DND-41 (cell line): ENCODE measurements around the gene LSM7.

Experiments used
- ATAC-seq: fragments of 200-7000 bp; cut with Tn5 transposase; 3 replicates; pipeline ENCODE4 v1.9.1; 2021; ENCODE audit warnings: low read depth; ENCODE audit not compliant: insufficient read depth
- DNase-seq: peaks from one replicate; pipeline ENCODE4 v3.0.0-alpha.2; 2020
- H2AFZ ChIP-seq: 2 replicates; pipeline ENCODE4 v1.6.0; 2012; ENCODE audit warnings: low read depth, low read length
- H3K27ac ChIP-seq: 2 replicates; pipeline ENCODE4 v1.5.1; 2012; ENCODE audit warnings: low read length, inconsistent platforms
- H3K27me3 ChIP-seq: fragments of 200-600 bp; sonication (generic); 2 replicates; pipeline ENCODE4 v1.6.0; 2012; ENCODE audit warnings: low read length, mild to moderate bottlenecking, inconsistent platforms; ENCODE audit not compliant: insufficient read depth, poor library complexity
- H3K36me3 ChIP-seq: 2 replicates; pipeline ENCODE4 v1.5.1; 2012; ENCODE audit warnings: low read length, inconsistent platforms; ENCODE audit not compliant: insufficient read depth
- H3K4me1 ChIP-seq: 2 replicates; pipeline ENCODE4 v1.5.1; 2012; ENCODE audit warnings: mild to moderate bottlenecking, low read length; ENCODE audit not compliant: insufficient read depth
- H3K4me2 ChIP-seq: 2 replicates; pipeline ENCODE4 v1.6.0; 2012; ENCODE audit warnings: mild to moderate bottlenecking, moderate library complexity, low read length, inconsistent platforms; ENCODE audit not compliant: insufficient read depth
- H3K4me3 ChIP-seq, 2 experiments: fragments of 200-600 bp in 1 of 2; shearing (Covaris generic) in 1 of 2; 2 replicates each; pipeline ENCODE4 v1.5.1; 2012 to 2016; ENCODE audit warnings: inconsistent platforms in 2 of 2, low read length in 2 of 2, mild to moderate bottlenecking in 2 of 2, low read depth in 1 of 2, moderate library complexity in 1 of 2
- H3K79me2 ChIP-seq: 2 replicates; pipeline ENCODE4 v1.6.0; 2012; ENCODE audit warnings: low read length, inconsistent platforms; ENCODE audit not compliant: insufficient read depth
- H3K9ac ChIP-seq: 2 replicates; pipeline ENCODE4 v1.6.0; 2012; ENCODE audit warnings: low read depth, mild to moderate bottlenecking, inconsistent platforms, low read length, moderate library complexity
- H3K9me3 ChIP-seq: 2 replicates; pipeline ENCODE4 v1.5.1; 2012; ENCODE audit warnings: low read length, moderate library complexity, mild to moderate bottlenecking, inconsistent platforms; ENCODE audit not compliant: insufficient read depth, severe bottlenecking
- H4K20me1 ChIP-seq: 2 replicates; pipeline ENCODE4 v1.6.0; 2012; ENCODE audit warnings: low read length; ENCODE audit not compliant: insufficient read depth
- EZH2 ChIP-seq: IDR thresholded peaks from 3 replicates; pipeline ENCODE4 v1.6.1; 2012; ENCODE audit warnings: borderline replicate concordance, low read depth, mild to moderate bottlenecking, moderate library complexity, low read length, inconsistent platforms; ENCODE audit not compliant: severe bottlenecking
- TF ChIP-seq, protein P1 (sequence below): IDR thresholded peaks from 2 replicates; pipeline ENCODE4 v1.5.1; 2012; ENCODE audit warnings: borderline replicate concordance, low read length, moderate library complexity, mild to moderate bottlenecking; ENCODE audit not compliant: poor library complexity, severe bottlenecking; ENCODE audit errors: extremely low read depth

LSM7 gene

DNA sequence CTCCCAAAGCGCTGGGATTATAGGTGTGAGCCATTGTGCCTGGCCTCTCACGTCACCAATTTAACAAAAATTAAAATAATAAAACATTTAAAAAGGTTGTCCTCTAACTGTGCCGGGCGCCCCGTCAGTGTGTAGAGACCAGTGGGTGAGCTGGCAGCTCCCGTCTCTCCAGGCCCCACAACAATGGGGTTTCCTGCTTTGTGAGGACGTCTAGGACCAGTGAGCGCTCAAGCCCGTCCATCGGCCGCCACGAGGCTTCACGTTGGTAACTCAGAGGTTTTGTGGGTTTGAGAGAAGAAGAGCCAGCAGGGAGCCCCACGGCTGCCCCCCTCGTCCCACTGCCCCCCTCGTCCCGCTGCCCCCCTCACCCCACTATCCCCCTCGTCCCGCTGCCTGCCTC lies 4.7 kb downstream of the LSM7 start:
- Histone ChIP-seq H3K4me1 (peaks cover 21% of the 10 kb centered on the region), H3K79me2 (peaks cover 45% of the 10 kb centered on the region), H3K27me3 (no peaks in the 10 kb centered on the region), H3K4me2 (no peak overlapping the region), H3K9ac (no peak overlapping the region), H4K20me1 (peaks cover 36% of the 10 kb centered on the region), H3K27ac (no peak overlapping the region), H3K9me3 (no peaks in the 10 kb centered on the region), H3K36me3 (peaks cover 48% of the 10 kb centered on the region), H3K4me3 (no peak overlapping the region), H2AFZ (no peak overlapping the region)
- TF ChIP-seq, protein P1, sequence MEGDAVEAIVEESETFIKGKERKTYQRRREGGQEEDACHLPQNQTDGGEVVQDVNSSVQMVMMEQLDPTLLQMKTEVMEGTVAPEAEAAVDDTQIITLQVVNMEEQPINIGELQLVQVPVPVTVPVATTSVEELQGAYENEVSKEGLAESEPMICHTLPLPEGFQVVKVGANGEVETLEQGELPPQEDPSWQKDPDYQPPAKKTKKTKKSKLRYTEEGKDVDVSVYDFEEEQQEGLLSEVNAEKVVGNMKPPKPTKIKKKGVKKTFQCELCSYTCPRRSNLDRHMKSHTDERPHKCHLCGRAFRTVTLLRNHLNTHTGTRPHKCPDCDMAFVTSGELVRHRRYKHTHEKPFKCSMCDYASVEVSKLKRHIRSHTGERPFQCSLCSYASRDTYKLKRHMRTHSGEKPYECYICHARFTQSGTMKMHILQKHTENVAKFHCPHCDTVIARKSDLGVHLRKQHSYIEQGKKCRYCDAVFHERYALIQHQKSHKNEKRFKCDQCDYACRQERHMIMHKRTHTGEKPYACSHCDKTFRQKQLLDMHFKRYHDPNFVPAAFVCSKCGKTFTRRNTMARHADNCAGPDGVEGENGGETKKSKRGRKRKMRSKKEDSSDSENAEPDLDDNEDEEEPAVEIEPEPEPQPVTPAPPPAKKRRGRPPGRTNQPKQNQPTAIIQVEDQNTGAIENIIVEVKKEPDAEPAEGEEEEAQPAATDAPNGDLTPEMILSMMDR = no peak
- TF ChIP-seq EZH2 = no peak
- DNase-seq = no peak
- ATAC-seq = no peak

DNA sequence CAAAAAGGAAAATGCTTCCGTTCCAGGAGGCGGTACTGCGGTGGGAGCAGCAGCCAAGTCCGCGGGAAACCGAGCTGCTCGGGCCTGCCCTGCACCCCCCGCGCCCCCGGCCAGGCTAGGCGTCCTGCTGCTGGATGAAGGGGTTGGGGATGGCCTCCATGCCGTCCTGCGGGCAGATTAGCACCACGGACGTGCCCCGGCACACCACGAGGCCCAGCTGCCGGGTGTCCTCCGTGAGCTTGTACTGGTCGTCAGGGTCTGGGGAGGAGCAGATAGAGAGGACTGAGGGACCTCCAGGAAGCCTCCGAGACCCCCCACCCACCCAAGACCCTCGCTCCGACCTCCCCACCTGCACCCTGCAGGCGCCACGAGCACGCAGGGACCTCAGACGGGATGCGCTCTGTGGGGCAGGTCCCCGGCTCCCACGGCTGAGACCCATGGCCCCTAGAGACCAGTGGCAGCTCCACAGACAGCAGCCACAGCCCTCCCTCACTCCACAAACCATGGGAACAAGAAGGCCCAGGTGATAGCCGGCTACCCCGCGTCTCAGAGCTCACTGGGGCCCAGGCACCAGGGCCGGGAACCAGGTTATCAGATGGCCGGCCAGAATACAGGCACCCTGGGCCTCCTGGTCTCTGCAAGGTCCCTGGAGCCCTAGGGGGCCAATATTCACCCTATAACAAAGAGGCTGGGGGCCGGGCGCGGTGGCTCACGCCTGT lies 6.7 kb downstream of the LSM7 start:
- H2AFZ ChIP-seq = no peak overlapping the region
- H3K79me2 ChIP-seq = peaks cover 26% of the 10 kb centered on the region
- TF ChIP-seq, protein P1 = no peak
- TF ChIP-seq EZH2 = no peak
- H3K27me3 ChIP-seq = no peaks in the 10 kb centered on the region
- H3K4me1 ChIP-seq = peaks cover 10% of the 10 kb centered on the region
- H3K4me3 ChIP-seq = no peak overlapping the region
- no peak overlapping the region for H3K27ac ChIP-seq
- no peaks in the 10 kb centered on the region for H3K9me3 ChIP-seq
- H3K36me3 ChIP-seq = peaks cover 43% of the 10 kb centered on the region
- ATAC-seq (no peak), DNase-seq (no peak)
- H3K4me2 ChIP-seq = no peak overlapping the region
- peaks cover 33% of the 10 kb centered on the region for H4K20me1 ChIP-seq
- H3K9ac ChIP-seq = no peak overlapping the region

- Histone ChIP-seq H3K4me3 (no peak overlapping the region), H4K20me1 (peaks cover 27% of the 10 kb centered on the region), H3K79me2 (peaks cover 18% of the 10 kb centered on the region), H3K9ac (no peak overlapping the region), H3K4me2 (no peak overlapping the region), H3K36me3 (peaks cover 35% of the 10 kb centered on the region), H2AFZ (no peak overlapping the region), H3K4me1 (peaks cover 2% of the 10 kb centered on the region), H3K27ac (no peak overlapping the region), H3K27me3 (no peaks in the 10 kb centered on the region), H3K9me3 (no peaks in the 10 kb centered on the region)
- no peak for TF ChIP-seq EZH2
- TF ChIP-seq, protein P1 = no peak
- DNase-seq = no peak
- ATAC-seq = no peak
Observed at GRCh38 chr19:2320939-2321338, 7.4 kb downstream of the LSM7 start.

DNA sequence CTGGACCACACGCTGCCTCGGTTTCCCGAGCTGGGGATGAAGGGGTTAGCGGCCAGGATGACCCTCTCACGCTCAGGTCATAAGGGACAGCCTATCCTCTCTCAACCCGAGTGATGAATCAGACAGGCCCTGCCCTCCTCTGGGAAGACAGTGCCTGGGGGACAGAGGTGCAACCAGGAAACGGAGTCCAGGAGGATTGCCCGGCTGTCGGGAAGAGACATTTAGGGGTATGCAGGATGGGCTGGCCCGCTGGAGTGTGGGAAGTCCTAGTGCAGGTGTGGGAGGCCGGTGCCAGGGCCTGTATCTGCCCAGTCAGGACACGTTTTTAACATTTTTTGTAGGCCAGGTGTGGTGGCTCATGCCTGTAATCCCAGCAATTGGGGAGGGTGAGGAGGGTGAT lies 8.3 kb downstream of the LSM7 start:
- H2AFZ ChIP-seq = no peak overlapping the region
- no peak overlapping the region for H3K4me2 ChIP-seq
- H3K4me1 ChIP-seq = no peaks in the 10 kb centered on the region; the same call in 1 of the 2 replicates
- TF ChIP-seq, protein P1 = no peak
- no peak for TF ChIP-seq EZH2
- peaks cover 26% of the 10 kb centered on the region for H3K36me3 ChIP-seq
- H3K27me3 ChIP-seq = no peaks in the 10 kb centered on the region
- DNase-seq = no peak
- H3K4me3 ChIP-seq = no peak overlapping the region
- no peaks in the 10 kb centered on the region for H3K9me3 ChIP-seq
- peaks cover 9% of the 10 kb centered on the region for H3K79me2 ChIP-seq
- no peak overlapping the region for H3K9ac ChIP-seq
- no peak overlapping the region for H3K27ac ChIP-seq
- no peak for ATAC-seq
- peaks cover 20% of the 10 kb centered on the region for H4K20me1 ChIP-seq
